RWPE1 (cell line): ENCODE results near the gene OR52I2.

Experiments
- CTCF ChIA-PET: fragments of 350-600 bp; sonication (Branson Sonifier 250); formaldehyde crosslinking; extraction: SDS; loops from one replicate; lab custom pipeline; 2021; lab: Yijun Ruan, JAX
- POLR2A ChIA-PET: fragments of 400-600 bp; formaldehyde crosslinking; extraction: SDS; loops from one replicate; lab custom pipeline; 2020; ENCODE audit warnings: antibody characterized with exemption; ENCODE audit not compliant: low non-redundant PET; lab: Yijun Ruan, JAX
- DNase-seq: peaks from one replicate; pipeline ENCODE4 v3.0.0; 2012; ENCODE audit warnings: low spot score
- H3K27ac ChIP-seq: fragments of 450-650 bp; 2 replicates; pipeline ENCODE4 v1.5.1; 2017
- TF ChIP-seq, protein P1 (sequence below): fragments of 450-650 bp; conservative IDR thresholded peaks from 2 replicates; pipeline ENCODE4 v1.5.1; 2017; ENCODE audit warnings: low read depth, mild to moderate bottlenecking

Gene OR52I2

DNA sequence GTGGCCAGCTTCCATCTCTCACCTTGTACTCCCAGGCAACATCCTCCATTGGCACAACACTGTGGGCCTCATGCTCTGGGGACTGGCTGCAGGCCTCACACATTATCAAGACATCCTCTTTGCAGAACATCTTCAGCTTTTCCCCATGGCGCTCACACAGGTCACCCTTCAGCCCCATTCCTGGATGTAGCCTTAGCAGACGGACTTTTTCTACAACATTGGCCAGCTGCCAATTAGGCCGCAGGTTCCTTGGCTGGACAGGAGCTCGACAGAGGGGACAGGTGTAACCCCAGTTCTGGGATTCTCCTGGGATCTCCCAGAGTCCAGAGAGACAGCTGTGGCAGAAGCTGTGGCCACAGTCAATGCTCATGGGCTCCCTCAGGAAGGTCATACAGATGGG, 23.5 kb downstream of the OR52I2 start:
- no peak overlapping the region for H3K27ac ChIP-seq
- ChIA-PET POLR2A (no interaction called here), CTCF (interaction anchor here (0.6 kb wide), 1 partner anchor 1032 kb away, joined by 3 read pairs; no protein-coding TSS in a partner anchor)
- TF ChIP-seq, protein P1, sequence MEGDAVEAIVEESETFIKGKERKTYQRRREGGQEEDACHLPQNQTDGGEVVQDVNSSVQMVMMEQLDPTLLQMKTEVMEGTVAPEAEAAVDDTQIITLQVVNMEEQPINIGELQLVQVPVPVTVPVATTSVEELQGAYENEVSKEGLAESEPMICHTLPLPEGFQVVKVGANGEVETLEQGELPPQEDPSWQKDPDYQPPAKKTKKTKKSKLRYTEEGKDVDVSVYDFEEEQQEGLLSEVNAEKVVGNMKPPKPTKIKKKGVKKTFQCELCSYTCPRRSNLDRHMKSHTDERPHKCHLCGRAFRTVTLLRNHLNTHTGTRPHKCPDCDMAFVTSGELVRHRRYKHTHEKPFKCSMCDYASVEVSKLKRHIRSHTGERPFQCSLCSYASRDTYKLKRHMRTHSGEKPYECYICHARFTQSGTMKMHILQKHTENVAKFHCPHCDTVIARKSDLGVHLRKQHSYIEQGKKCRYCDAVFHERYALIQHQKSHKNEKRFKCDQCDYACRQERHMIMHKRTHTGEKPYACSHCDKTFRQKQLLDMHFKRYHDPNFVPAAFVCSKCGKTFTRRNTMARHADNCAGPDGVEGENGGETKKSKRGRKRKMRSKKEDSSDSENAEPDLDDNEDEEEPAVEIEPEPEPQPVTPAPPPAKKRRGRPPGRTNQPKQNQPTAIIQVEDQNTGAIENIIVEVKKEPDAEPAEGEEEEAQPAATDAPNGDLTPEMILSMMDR: no peak
- DNase-seq: no peak

GRCh38 chr11:4606231-4607015, 24.9 kb downstream of the OR52I2 start:
- no peak for DNase-seq
- no peak overlapping the region for H3K27ac ChIP-seq
- ChIA-PET POLR2A (no interaction called here), CTCF (interaction anchor here (1.0 kb wide), 1 partner anchor 13 kb away, joined by 3 read pairs; the partner anchor contains the start of gene OR52I1)
- TF ChIP-seq, protein P1: no peak

- H3K27ac ChIP-seq: no peak overlapping the region
- CTCF ChIA-PET: interaction anchor here (0.8 to 1.2 kb wide), 3 partner anchors 13 to 191 kb away, joined by 3 read pairs; partner anchors contain the start of genes OR51D1 and OR52I1
- TF ChIP-seq, protein P1: no peak
- DNase-seq: no peak
- POLR2A ChIA-PET: no interaction called here
Measured at GRCh38 chr11:4607096-4607495, 25.6 kb downstream of the OR52I2 start.

DNA sequence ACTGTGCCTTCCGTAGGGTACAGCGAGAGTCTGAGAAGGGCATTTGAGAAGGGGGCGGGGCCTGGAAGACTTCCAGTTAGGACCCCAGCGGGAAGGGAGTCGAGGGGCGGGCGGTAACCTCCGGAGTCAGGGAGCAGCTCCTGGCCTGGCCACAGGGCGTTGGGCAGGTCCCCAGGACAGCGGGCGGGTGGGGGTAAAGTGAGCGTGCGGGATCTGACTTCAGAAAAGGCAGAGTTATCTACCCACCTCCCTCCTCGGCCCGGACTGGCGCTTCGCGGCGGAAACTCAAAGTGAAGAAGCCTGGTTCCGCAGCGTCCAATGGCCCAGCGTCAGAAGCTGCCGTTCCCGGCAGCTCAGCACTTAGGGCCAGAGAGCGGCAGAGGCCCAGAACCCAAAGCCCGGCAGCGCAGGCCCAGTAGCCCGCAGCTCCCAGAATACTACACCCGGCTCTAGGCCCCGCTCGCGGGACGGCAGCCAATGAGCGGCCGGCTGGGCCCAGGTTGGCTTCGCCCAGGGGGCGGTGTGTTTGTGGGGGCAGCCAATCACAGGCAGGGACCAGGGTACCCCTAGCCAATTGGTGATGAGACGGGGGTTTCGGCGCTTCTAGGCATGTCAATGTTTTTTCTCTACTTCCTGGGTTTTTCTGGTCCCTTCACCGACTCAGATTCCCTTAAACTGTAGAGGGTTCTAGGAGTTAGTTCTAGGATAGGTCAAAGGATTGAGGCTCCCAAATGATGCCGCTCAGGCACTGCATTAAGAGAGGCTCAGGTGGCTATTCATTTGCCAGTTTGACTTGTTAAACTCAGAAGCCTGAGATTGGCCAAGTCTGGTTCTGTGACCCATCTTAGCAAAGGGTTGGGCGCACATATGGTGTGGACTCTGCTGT, 26.5 kb downstream of the OR52I2 start, which contains the start of gene TRIM68:
TRIM68 (minus strand) TSS at position 451 of the 886 bp plus-strand sequence. CDS start 2,727 bp downstream, outside the sequence.
- peak within 1 kb of the TSS; percentile 89 for H3K27ac ChIP-seq
- TF ChIP-seq, protein P1: no peak
- DNase-seq: peak; percentile 98
- ChIA-PET POLR2A (no interaction called here), CTCF (interaction anchor here (0.6 to 1.2 kb wide), 5 partner anchors 13 to 406 kb away, joined by 3 to 4 read pairs (median 3); partner anchors contain the start of gene OR51D1)

GRCh38 chr11:4610258-4610935, 28.9 kb downstream of the OR52I2 start:
- TF ChIP-seq, protein P1: no peak
- ChIA-PET POLR2A (no interaction called here), CTCF (no interaction called here)
- DNase-seq: no peak
- no peak overlapping the region for H3K27ac ChIP-seq
